ENCODE data around the gene MLN.
A peak's percentile ranks its signal among the peaks of the same experiment; 100 is the strongest.

The MLN gene

GRCh38 chr6:33750244-33750991 lies 53.4 kb downstream of the MLN start:
- no peak for TF ChIP-seq CTCF (conservative IDR thresholded peaks at IDR 0.05; ENCODE audit: control insufficient read depth, insufficient read depth, low read depth, low read length)
- peak; percentile 49 for DNase-seq (ENCODE audit: low read depth)
- H3K4me3 ChIP-seq (ENCODE audit: control insufficient read depth, low read depth, low read length) = no peak overlapping the region

DNA sequence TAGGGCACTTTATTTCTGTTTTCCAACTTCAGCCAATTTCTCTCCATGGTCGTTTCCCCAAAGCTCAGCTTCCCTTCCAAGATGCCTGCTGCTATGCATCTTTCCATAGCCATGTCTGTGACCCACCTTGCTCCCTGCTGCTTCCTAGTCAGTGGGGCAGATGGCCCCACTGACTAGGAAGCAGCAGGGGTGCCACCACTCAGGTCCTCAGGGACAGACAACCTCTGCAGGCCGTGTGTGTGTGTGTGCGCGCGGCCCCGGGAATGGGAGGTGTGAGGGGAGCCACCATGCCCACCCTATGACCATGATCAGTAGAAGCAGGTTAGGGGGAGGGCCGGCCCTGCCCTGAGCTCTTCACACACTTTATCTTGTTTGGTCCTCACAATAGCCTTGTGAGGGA lies 54.4 kb downstream of the MLN start:
- H3K4me3 ChIP-seq (ENCODE audit: control insufficient read depth, low read depth, low read length) = no peak overlapping the region
- no peak for TF ChIP-seq CTCF (conservative IDR thresholded peaks at IDR 0.05; ENCODE audit: control insufficient read depth, insufficient read depth, low read depth, low read length)
- DNase-seq (ENCODE audit: low read depth) = no peak

GRCh38 chr6:33748841-33749240 lies 55.0 kb downstream of the MLN start:
- TF ChIP-seq CTCF (conservative IDR thresholded peaks at IDR 0.05; ENCODE audit: control insufficient read depth, insufficient read depth, low read depth, low read length) = no peak
- no peak overlapping the region for H3K4me3 ChIP-seq (ENCODE audit: control insufficient read depth, low read depth, low read length)
- DNase-seq (ENCODE audit: low read depth) = no peak

- DNase-seq (ENCODE audit: low read depth) = no peak
- TF ChIP-seq CTCF (conservative IDR thresholded peaks at IDR 0.05; ENCODE audit: control insufficient read depth, insufficient read depth, low read depth, low read length) = no peak
- H3K4me3 ChIP-seq (ENCODE audit: control insufficient read depth, low read depth, low read length) = no peak overlapping the region
Measured at GRCh38 chr6:33747823-33748222, 56.0 kb downstream of the MLN start.

DNA sequence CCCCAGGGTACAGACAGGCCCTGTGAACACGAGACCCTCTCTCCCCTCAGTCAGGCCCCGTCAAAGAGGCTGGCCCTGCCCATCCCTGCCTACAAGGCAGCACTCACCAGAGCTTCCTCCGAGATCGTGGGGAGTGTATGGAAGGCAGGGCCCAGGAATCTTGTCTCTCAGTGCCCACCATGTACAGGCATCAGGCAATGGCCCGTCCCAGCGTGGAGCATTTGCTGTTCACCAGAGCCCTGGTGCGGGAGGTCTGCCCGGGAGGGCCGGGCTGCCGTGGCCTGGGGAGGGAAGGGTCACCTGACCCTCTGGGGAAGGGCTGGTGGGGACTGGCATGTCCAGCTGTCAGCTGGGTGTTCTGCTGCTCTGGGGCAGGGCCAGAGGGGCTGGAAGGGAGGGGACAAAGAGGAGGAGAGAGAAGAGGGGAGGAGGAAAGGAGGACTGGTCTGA lies 57.1 kb downstream of the MLN start, which contains the start of gene IP6K3:
TSS of gene IP6K3 (minus strand) at position 255 of the 450 bp plus-strand sequence. CDS start 11,429 bp downstream, outside the sequence.
- no peak for DNase-seq (ENCODE audit: low read depth)
- no peak within 1 kb of the TSS for H3K4me3 ChIP-seq (ENCODE audit: control insufficient read depth, low read depth, low read length)
- TF ChIP-seq CTCF (conservative IDR thresholded peaks at IDR 0.05; ENCODE audit: control insufficient read depth, insufficient read depth, low read depth, low read length) = no peak

DNA sequence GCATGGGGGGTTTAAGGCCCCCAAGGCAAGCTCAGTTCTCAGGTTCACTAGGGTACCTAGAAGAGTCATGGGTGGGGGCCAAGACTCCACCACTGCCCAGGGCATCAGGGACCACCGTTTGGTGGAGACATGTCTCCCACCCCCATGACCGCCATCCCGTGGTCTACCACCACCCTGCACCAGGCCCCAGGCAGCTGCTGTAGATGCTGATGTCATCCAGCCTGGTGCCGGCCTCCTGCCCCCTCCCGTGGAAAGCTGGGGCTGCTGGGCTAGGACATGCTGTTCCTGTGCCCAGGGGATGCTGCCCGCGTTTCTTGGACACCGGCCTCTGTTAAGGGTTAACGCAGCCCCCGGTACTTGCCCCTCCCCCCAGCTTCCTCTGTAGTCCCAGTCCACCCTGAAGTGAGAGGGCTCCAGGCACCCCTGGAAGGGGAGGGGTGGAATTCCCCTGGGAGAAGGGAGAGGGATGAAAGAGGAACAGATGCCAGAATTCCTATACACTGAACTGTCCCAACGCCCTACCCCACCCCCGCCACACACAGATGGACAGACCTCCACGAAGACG lies 57.7 kb downstream of the MLN start:
- no peak for TF ChIP-seq CTCF (conservative IDR thresholded peaks at IDR 0.05; ENCODE audit: control insufficient read depth, insufficient read depth, low read depth, low read length)
- H3K4me3 ChIP-seq (ENCODE audit: control insufficient read depth, low read depth, low read length) = no peak overlapping the region
- DNase-seq (ENCODE audit: low read depth) = peak; percentile 54
